ENCODE data around the gene HTR1B. TPM values are rescaled to one million over a fixed set of nuclear protein-coding genes. Genes with fewer than 3 reads are reported as not detected.

The HTR1B gene
- total RNA-seq, 3 donors from 2014 or later = 0.15 to 0.33 TPM; not detected in 1

- Histone ChIP-seq H3K27ac (no peak overlapping the region), H3K9me3 (no peaks in the 10 kb centered on the region), H3K36me3 (no peaks in the 10 kb centered on the region), H3K27me3 (no peaks in the 10 kb centered on the region), H3K4me3 (no peak overlapping the region), H3K4me1 (no peaks in the 10 kb centered on the region)
- TF ChIP-seq POLR2A (IDR thresholded peaks at IDR 0.05) = no peak
- TF ChIP-seq POLR2AphosphoS5 (IDR thresholded peaks at IDR 0.05) = no peak
- TF ChIP-seq, protein P1, sequence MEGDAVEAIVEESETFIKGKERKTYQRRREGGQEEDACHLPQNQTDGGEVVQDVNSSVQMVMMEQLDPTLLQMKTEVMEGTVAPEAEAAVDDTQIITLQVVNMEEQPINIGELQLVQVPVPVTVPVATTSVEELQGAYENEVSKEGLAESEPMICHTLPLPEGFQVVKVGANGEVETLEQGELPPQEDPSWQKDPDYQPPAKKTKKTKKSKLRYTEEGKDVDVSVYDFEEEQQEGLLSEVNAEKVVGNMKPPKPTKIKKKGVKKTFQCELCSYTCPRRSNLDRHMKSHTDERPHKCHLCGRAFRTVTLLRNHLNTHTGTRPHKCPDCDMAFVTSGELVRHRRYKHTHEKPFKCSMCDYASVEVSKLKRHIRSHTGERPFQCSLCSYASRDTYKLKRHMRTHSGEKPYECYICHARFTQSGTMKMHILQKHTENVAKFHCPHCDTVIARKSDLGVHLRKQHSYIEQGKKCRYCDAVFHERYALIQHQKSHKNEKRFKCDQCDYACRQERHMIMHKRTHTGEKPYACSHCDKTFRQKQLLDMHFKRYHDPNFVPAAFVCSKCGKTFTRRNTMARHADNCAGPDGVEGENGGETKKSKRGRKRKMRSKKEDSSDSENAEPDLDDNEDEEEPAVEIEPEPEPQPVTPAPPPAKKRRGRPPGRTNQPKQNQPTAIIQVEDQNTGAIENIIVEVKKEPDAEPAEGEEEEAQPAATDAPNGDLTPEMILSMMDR (IDR thresholded peaks at IDR 0.05) = no peak
- DNase-seq (ENCODE audit: low spot score in 2 of 2) = no peak
- intact Hi-C loops (cut with DNase I; ENCODE audit: low total_unique reads) = no loop called here
Observed at GRCh38 chr6:77416839-77417238, 46.5 kb downstream of the HTR1B start.

GRCh38 chr6:77415706-77416105 lies 47.6 kb downstream of the HTR1B start:
- no peak for TF ChIP-seq POLR2AphosphoS5 (IDR thresholded peaks at IDR 0.05)
- TF ChIP-seq, protein P1 (IDR thresholded peaks at IDR 0.05) = no peak
- H3K4me1 ChIP-seq = no peaks in the 10 kb centered on the region
- no peak for DNase-seq (ENCODE audit: low spot score in 2 of 2)
- no peaks in the 10 kb centered on the region for H3K36me3 ChIP-seq
- H3K27me3 ChIP-seq = no peaks in the 10 kb centered on the region
- intact Hi-C loops (cut with DNase I; ENCODE audit: low total_unique reads) = no loop called here
- no peak overlapping the region for H3K4me3 ChIP-seq
- no peaks in the 10 kb centered on the region for H3K9me3 ChIP-seq
- no peak overlapping the region for H3K27ac ChIP-seq

Other genes starting within 250 kb of the HTR1B start
- gene MEI4, start 189.5 kb upstream of the HTR1B start, total RNA-seq = not detected